ENCODE data around the gene FGG. TPM values are rescaled to one million over a fixed set of nuclear protein-coding genes. Genes with fewer than 3 reads are reported as not detected.

The FGG gene
- total RNA-seq, 1 donor from 2014 or later: 9.8 TPM

- Mint-ChIP-seq H3K27ac (no peak overlapping the region), H3K4me3 (no peak overlapping the region), H3K27me3 (peaks cover 15% of the 10 kb centered on the region), H3K36me3 (no peaks in the 10 kb centered on the region), H3K4me1 (ENCODE audit: unreplicated experiment) (no peaks in the 10 kb centered on the region), H3K9me3 (peaks cover 3% of the 10 kb centered on the region)
- DNase-seq (ENCODE audit: extremely low spot score, unreplicated experiment): no peak
- TF ChIP-seq, protein P1, sequence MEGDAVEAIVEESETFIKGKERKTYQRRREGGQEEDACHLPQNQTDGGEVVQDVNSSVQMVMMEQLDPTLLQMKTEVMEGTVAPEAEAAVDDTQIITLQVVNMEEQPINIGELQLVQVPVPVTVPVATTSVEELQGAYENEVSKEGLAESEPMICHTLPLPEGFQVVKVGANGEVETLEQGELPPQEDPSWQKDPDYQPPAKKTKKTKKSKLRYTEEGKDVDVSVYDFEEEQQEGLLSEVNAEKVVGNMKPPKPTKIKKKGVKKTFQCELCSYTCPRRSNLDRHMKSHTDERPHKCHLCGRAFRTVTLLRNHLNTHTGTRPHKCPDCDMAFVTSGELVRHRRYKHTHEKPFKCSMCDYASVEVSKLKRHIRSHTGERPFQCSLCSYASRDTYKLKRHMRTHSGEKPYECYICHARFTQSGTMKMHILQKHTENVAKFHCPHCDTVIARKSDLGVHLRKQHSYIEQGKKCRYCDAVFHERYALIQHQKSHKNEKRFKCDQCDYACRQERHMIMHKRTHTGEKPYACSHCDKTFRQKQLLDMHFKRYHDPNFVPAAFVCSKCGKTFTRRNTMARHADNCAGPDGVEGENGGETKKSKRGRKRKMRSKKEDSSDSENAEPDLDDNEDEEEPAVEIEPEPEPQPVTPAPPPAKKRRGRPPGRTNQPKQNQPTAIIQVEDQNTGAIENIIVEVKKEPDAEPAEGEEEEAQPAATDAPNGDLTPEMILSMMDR (conservative IDR thresholded peaks at IDR 0.05): no peak
These were observed 5.4 kb downstream of the FGG start for GRCh38 chr4:154606728-154607723.

GRCh38 chr4:154604696-154605200, 7.7 kb downstream of the FGG start:
- no peak overlapping the region for H3K4me3 Mint-ChIP-seq
- no peak for DNase-seq (ENCODE audit: extremely low spot score, unreplicated experiment)
- H3K9me3 Mint-ChIP-seq: peaks cover 3% of the 10 kb centered on the region
- H3K27me3 Mint-ChIP-seq: peaks cover 15% of the 10 kb centered on the region
- H3K36me3 Mint-ChIP-seq: no peaks in the 10 kb centered on the region
- H3K4me1 Mint-ChIP-seq (ENCODE audit: unreplicated experiment): no peaks in the 10 kb centered on the region
- TF ChIP-seq, protein P1 (conservative IDR thresholded peaks at IDR 0.05): no peak
- no peak overlapping the region for H3K27ac Mint-ChIP-seq

DNA sequence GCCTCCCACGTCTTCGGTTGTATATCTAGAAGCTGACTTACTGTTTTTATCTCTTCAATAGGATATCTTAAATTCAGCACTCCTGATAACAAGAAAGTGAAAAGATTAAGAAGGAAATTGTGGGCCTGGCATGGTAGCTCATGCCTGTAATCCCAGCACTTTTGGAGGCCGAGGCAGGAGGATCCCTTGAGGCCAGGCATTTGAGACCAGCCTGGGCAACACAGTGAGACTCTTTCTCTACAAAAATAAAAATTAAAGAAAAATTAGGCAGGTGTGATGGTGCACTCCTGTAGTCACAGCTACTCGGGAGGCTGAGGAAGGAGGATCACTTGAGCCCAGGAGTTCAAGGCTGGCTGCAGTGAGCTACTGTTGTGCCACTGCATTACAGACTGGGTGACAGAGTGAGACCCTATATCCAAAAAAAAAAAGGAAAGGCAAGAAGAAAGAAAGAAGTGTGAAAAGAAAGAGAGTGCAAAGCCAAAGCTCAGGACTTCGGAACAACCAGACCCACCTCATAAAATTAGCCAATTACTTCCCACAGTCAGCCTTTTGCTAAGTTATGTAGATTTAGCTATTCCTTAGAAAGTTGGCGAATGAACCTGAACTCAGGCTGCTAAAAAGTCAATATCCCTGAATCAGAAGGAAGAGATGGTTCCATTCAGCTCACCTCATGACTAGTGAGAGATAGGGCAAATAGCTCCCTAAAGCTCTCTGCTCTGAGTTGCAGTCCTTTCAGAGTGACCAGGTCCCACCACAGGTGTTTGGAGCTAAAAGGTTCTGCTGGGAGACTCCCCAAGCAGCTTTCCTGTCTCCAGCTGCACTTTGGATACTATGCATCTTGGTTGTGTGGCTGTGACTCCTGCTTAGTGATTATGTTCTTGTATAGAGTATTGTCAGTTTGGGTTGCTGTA, 9.2 kb downstream of the FGG start:
- Mint-ChIP-seq H3K4me3 (no peak overlapping the region), H3K27ac (no peak overlapping the region), H3K9me3 (peaks cover 3% of the 10 kb centered on the region), H3K27me3 (peaks cover 4% of the 10 kb centered on the region), H3K4me1 (ENCODE audit: unreplicated experiment) (no peaks in the 10 kb centered on the region), H3K36me3 (no peaks in the 10 kb centered on the region)
- no peak for DNase-seq (ENCODE audit: extremely low spot score, unreplicated experiment)
- TF ChIP-seq, protein P1 (conservative IDR thresholded peaks at IDR 0.05): no peak

DNA sequence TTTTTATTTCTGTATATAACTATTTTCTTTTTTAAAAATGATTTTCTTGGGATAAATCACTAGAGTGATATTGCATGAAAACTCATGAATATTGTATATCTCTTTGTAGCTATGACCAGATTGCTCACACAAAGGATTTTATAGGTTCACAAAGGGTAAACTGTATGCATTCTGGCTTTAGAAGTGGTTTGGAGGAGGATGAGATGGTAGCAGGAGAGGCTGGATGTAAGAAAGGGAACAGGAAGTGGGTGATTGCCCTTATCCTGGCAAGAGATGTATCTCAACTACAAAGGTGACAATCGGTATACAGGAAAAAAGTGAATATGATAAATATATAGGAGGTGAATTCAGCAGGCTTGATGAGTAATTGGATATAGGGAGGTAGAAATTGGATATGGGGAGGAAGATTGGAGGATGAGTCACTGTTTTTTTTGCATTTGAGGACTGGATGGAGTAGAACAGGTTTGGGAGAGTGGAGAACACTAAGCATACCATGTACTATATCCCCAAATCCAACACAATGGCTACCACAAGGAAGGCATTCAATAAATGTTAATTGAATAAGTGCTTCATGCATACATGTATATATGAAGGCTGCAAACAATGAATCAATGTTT, 9.9 kb downstream of the FGG start:
- Mint-ChIP-seq H3K4me3 (no peak overlapping the region), H3K9me3 (peaks cover 3% of the 10 kb centered on the region), H3K4me1 (ENCODE audit: unreplicated experiment) (no peaks in the 10 kb centered on the region), H3K27ac (no peak overlapping the region), H3K27me3 (peaks cover 3% of the 10 kb centered on the region), H3K36me3 (no peaks in the 10 kb centered on the region)
- no peak for DNase-seq (ENCODE audit: extremely low spot score, unreplicated experiment)
- TF ChIP-seq, protein P1 (conservative IDR thresholded peaks at IDR 0.05): no peak

Data from type B pancreatic cell (in vitro differentiated cells).